Diencephalon (tissue), 1 donor: Measurements from ENCODE around the gene PAIP1. TPM values are rescaled to one million over a fixed set of nuclear protein-coding genes. Genes with fewer than 3 reads are reported as not detected.

ENCODE experiments used
- total RNA-seq: library from RNA; depleted of rRNA; stranded (reverse); fragments of >200 nt; gene quantifications from one replicate; pipeline ENCODE4 v1.2.3, GENCODE V29; 2014

PAIP1 gene, protein sequence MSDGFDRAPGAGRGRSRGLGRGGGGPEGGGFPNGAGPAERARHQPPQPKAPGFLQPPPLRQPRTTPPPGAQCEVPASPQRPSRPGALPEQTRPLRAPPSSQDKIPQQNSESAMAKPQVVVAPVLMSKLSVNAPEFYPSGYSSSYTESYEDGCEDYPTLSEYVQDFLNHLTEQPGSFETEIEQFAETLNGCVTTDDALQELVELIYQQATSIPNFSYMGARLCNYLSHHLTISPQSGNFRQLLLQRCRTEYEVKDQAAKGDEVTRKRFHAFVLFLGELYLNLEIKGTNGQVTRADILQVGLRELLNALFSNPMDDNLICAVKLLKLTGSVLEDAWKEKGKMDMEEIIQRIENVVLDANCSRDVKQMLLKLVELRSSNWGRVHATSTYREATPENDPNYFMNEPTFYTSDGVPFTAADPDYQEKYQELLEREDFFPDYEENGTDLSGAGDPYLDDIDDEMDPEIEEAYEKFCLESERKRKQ
- 150 TPM for total RNA-seq

DNA sequence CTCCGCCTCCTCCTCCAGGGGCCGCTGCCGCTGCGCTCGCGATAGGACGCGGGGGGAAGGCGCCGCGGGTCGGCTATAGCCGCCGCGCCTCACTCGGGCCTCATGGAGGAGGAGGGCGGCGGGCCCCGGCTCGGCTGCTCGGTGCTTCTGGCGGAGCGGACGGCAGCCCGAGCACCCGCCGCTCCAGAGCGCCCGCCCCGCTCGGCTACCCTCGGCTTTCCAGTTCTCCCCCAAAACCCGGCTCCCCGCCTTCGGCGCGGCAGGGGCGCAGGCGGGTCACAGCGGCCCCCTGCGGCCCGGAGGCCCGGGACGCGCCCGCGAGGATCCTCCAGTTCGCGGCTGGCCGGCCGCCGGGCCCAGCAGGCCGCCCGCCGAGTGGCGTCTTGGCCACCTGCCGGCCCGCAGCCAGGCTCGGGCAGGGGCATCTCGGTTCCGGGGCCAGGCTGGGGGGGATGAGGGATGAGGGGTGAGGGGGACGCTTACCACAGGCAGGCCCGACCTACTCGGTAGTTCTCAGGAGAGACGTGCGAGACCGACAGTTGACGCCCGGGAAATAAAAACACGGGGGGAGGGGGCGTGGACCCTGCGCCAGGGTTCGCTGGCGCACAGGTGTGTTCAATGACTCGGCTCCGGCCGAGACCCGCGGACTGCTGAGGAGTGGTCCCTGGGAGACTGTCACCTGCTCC is at the start of gene PAIP1:
TSS of gene PAIP1 (minus strand) at position 221 of the 686 bp plus-strand sequence. CDS start 231 bp downstream, outside the sequence.

GRCh38 chr5:43602461-43603343 is 45.8 kb upstream of the PAIP1 start, which contains the start of gene NNT:
Gene NNT, plus strand, starts transcription at chr5:43603180. Its CDS starts 6,016 bp downstream, at chr5:43609196.

DNA sequence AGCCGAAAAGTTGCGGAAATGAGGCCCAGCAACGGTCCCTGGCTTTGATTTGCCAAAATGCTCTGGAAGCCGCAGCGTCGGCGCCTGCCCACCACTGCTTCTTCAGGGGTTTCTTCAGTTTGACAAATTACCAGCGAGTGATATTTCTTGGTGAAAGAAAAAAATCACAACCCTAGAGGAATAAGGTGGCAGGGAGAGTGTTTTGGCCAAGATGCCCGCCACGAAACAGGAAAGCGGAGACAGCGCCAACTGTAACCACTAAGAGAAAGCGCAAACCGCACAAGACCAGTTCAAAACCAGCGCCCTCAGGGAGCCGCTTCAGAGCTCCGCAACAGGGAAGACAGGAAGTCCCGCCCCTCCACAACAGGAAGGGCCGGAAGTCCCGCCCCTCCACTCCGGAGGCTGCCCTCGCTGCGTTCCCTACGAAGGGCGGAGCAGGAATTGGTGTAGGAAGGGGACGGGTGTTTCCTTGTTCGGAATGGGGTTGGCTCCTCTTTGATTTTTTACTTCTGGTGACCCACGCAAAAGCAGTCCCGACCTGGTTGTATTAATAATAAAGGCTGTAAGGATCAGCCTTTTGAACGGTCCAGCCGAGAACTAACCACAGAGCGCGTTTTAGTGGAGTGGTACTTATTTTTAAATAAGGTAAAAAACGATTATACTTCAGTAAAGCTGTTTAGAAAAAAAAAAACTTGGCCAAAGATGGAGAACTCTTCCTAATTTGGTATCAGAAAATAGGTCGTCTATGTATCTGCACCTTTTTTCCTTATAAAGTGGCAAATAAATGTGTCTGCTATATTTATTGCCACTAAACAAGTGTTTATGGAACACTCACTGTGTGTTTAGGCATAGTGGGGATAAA is 41.8 kb downstream of the PAIP1 start, which contains the start of gene C5orf34:
TSS of gene C5orf34 (minus strand) at position 333 of the 862 bp plus-strand sequence. CDS start 5,809 bp downstream, outside the sequence.

GRCh38 chr5:43483298-43484105 is 73.4 kb downstream of the PAIP1 start, which contains the start of gene TMEM267:
Gene TMEM267, minus strand, starts transcription at chr5:43483865. Its CDS starts 29,896 bp downstream, at chr5:43453969.

Other genes starting within 250 kb of the PAIP1 start
- 570 TPM for gene HMGCS1, start 243.7 kb downstream of the PAIP1 start, total RNA-seq
- gene CCL28, start 144.7 kb downstream of the PAIP1 start, total RNA-seq, result 0.46 TPM
- 13.6 TPM for gene TMEM267, start 73.2 kb downstream of the PAIP1 start, total RNA-seq
- gene C5orf34, start 41.9 kb downstream of the PAIP1 start, total RNA-seq, result 4.4 TPM
- 137 TPM for gene NNT, start 46.1 kb upstream of the PAIP1 start, total RNA-seq